Fibroblast of peridontal ligament (primary cell): Measurements from ENCODE around the gene ANKRD18B.
"Not testable (repeated sequence)": the region's sequence is repeated elsewhere in the genome, so short reads cannot be mapped to it uniquely, and the experiment has no call there.

Source experiments
- DNase-seq: peaks from one replicate; pipeline ENCODE4 v3.0.0-alpha.2; 2010; ENCODE audit errors: extremely low read depth

Gene ANKRD18B

GRCh38 chr9:33611358-33611757 is 87.3 kb downstream of the ANKRD18B start:
- DNase-seq = no peak

- not testable (repeated sequence) for DNase-seq
Measured at GRCh38 chr9:33612410-33612809, 88.4 kb downstream of the ANKRD18B start.

- DNase-seq = no peak
Measured at GRCh38 chr9:33614001-33614687, 90.1 kb downstream of the ANKRD18B start.

- DNase-seq = not testable (repeated sequence)
Measured at GRCh38 chr9:33618370-33618769, 94.3 kb downstream of the ANKRD18B start.

GRCh38 chr9:33619666-33620404 is 95.8 kb downstream of the ANKRD18B start:
- DNase-seq = peak; percentile 96

GRCh38 chr9:33620738-33621439 is 96.8 kb downstream of the ANKRD18B start:
- DNase-seq = peak; percentile 87
